Caco-2 (cell line): ENCODE data around the gene REPS2. TPM values are rescaled to one million over a fixed set of nuclear protein-coding genes. Genes with fewer than 3 reads are reported as not detected.

Source experiments
- Bru-seq: library from RNA; stranded (reverse); fragments of 400-500 nt; gene quantifications from one replicate; lab custom pipeline; 2021; lab: Mats Ljungman, UMichigan
- BruChase-seq, 2 experiments: library from RNA; stranded (reverse); fragments of 400-500 nt; gene quantifications; one replicate each; lab custom pipeline; 2021; lab: Mats Ljungman, UMichigan
- BruUV-seq: library from RNA; stranded (reverse); fragments of 400-500 nt; replicated peaks from 2 replicates; lab custom pipeline; 2021; lab: Mats Ljungman, UMichigan
- CTCF ChIA-PET: fragments of 300-600 bp; sonication (Branson Sonifier 250); formaldehyde crosslinking; loops from one replicate; lab custom pipeline; 2022; ENCODE audit warnings: antibody characterized with exemption; lab: Charles Lee
- POLR2A ChIA-PET: fragments of 300-600 bp; sonication (Branson Sonifier 250); formaldehyde crosslinking; loops from one replicate; lab custom pipeline; 2022; ENCODE audit warnings: antibody characterized with exemption; lab: Charles Lee
- DNase-seq, 2 experiments: peaks; one replicate each; pipeline versions ENCODE4 v3.0.0 to v3.0.0-alpha.2; 2020 to 2022
- H3K27me3 ChIP-seq: replicated peaks from 2 replicates; pipeline ENCODE4 v1.6.0; 2011; ENCODE audit warnings: low read length; ENCODE audit not compliant: control insufficient read depth, insufficient read depth
- H3K36me3 ChIP-seq: 2 replicates; pipeline ENCODE4 v1.5.1; 2011; ENCODE audit warnings: low read length; ENCODE audit not compliant: control insufficient read depth, insufficient read depth
- H3K4me1 ChIP-seq: fragments of 250-450 bp; sonication (Bioruptor Pico); 2 replicates; pipeline ENCODE4 v1.5.1; 2020; ENCODE audit warnings: mild to moderate bottlenecking
- H3K4me3 ChIP-seq: 2 replicates; pipeline ENCODE4 v1.5.1; 2011; ENCODE audit warnings: low read depth, mild to moderate bottlenecking, control low read depth, low read length
- H3K9me3 ChIP-seq: fragments of 250-450 bp; sonication (Bioruptor Pico); 2 replicates; pipeline ENCODE4 v1.5.1; 2020; ENCODE audit warnings: mild to moderate bottlenecking, moderate library complexity
- H3K27ac Mint-ChIP-seq: one replicate; pipeline ENCODE4 v1.8.0; 2022; ENCODE audit warnings: mixed read lengths; ENCODE audit not compliant: unreplicated experiment
- H3K27me3 Mint-ChIP-seq: one replicate; pipeline ENCODE4 v1.8.0; 2022; ENCODE audit warnings: mixed read lengths; ENCODE audit not compliant: insufficient read depth, unreplicated experiment
- H3K36me3 Mint-ChIP-seq: one replicate; pipeline ENCODE4 v1.8.0; 2022; ENCODE audit warnings: mild to moderate bottlenecking, mixed read lengths; ENCODE audit not compliant: insufficient read depth, unreplicated experiment
- H3K4me1 Mint-ChIP-seq: one replicate; pipeline ENCODE4 v1.8.0; 2022; ENCODE audit warnings: low read depth, mixed read lengths; ENCODE audit not compliant: unreplicated experiment
- H3K4me3 Mint-ChIP-seq: one replicate; pipeline ENCODE4 v1.8.0; 2022; ENCODE audit warnings: mild to moderate bottlenecking, moderate library complexity, mixed read lengths; ENCODE audit not compliant: unreplicated experiment
- H3K9me3 Mint-ChIP-seq: one replicate; pipeline ENCODE4 v1.8.0; 2022; ENCODE audit warnings: mixed read lengths; ENCODE audit not compliant: unreplicated experiment
- CTCF ChIP-seq, 2 experiments: fragments of 200-600 bp in 1 of 2; IDR thresholded peaks; 1 replicate in 1 of 2; 2 replicates in 1 of 2; pipeline versions ENCODE4 v1.5.1 to v1.8.0; 2011 to 2022; ENCODE audit warnings: antibody characterized with exemption in 1 of 2, control low read depth in 1 of 2, inconsistent platforms in 1 of 2, low read depth in 1 of 2, low read length in 1 of 2, mild to moderate bottlenecking in 1 of 2, moderate library complexity in 1 of 2; ENCODE audit not compliant: insufficient read depth in 1 of 2, severe bottlenecking in 1 of 2, unreplicated experiment in 1 of 2
- intact Hi-C: fragments of 100-400 bp; cut with micrococcal nuclease; formaldehyde crosslinking; loops from one replicate; pipeline ENCODE4 v1.10.0; 2022; ENCODE audit not compliant: unreplicated experiment
- long read RNA-seq: library from polyadenylated mRNA; stranded (forward); transcript quantifications from one replicate; pipeline ENCODE4 v2.0.0, GENCODE V29; 2022
- total RNA-seq: library from RNA; stranded (reverse); gene quantifications from 2 replicates; pipeline ENCODE4 v1.2.3, GENCODE V29; 2022

The REPS2 gene
- total RNA-seq (0.30 and 0.86 TPM in 2 replicates), Bru-seq, nascent RNA (percentile 20 among the genes with signal in this experiment), BruChase-seq, experiment 1, labeled RNA remaining after a 2-hour chase (percentile 15 among the genes with signal in this experiment), BruChase-seq, experiment 2, labeled RNA remaining after a 6-hour chase (percentile 15 among the genes with signal in this experiment)
- long read RNA-seq, full-length matches to known transcripts = 1 of 1 reads
- long read RNA-seq, partial matches to known transcripts = 0 of 1 reads
- long read RNA-seq, other reads (novel, unspliced or antisense) = 0 of 1 reads

GRCh38 chrX:16946361-16946964, at the start of gene REPS2:
Gene REPS2 (plus strand): TSS chrX:16946658. CDS start chrX:16946862, 204 bp downstream.
- CTCF ChIA-PET = interaction anchor here (0.6 kb wide), 3 partner anchors 33 to 75 kb away, joined by 3 to 5 read pairs (median 4); no protein-coding TSS in a partner anchor

GRCh38 chrX:16897445-16897844, 49.0 kb upstream of the REPS2 start:
- no peak overlapping the region for H3K4me3 ChIP-seq
- no peaks in the 10 kb centered on the region for H3K9me3 Mint-ChIP-seq
- BruUV-seq = no TSS peak
- no peak for TF ChIP-seq CTCF (IDR thresholded peaks at IDR 0.05; ENCODE audit: insufficient read depth in 1 of 2, low read depth in 1 of 2, low read length in 1 of 2, severe bottlenecking in 1 of 2, unreplicated experiment in 1 of 2)
- H3K4me1 ChIP-seq = no peaks in the 10 kb centered on the region
- ChIA-PET CTCF (interaction anchor here (0.9 kb wide), 1 partner anchor 149 kb away, joined by 3 read pairs; no protein-coding TSS in a partner anchor), POLR2A (no interaction called here)
- H3K36me3 ChIP-seq = no peaks in the 10 kb centered on the region
- intact Hi-C loops = no loop called here
- H3K9me3 ChIP-seq = no peaks in the 10 kb centered on the region
- no peak for DNase-seq
- H3K27ac Mint-ChIP-seq = no peak overlapping the region
- no peaks in the 10 kb centered on the region for H3K4me1 Mint-ChIP-seq
- H3K4me3 Mint-ChIP-seq = no peak overlapping the region
- peaks cover 6% of the 10 kb centered on the region for H3K27me3 Mint-ChIP-seq
- H3K36me3 Mint-ChIP-seq = no peaks in the 10 kb centered on the region
- H3K27me3 ChIP-seq = no peaks in the 10 kb centered on the region

More at GRCh38 chrX:16946361-16946964, at the start of gene REPS2:
- H3K4me1 ChIP-seq = no peaks in the 10 kb centered on the region
- no peaks in the 10 kb centered on the region for H3K36me3 ChIP-seq
- DNase-seq = peak; percentile 78 to 83
- Mint-ChIP-seq H3K36me3 (no peaks in the 10 kb centered on the region), H3K4me3 (peak within 1 kb of the TSS; percentile 74), H3K27ac (no peak within 1 kb of the TSS), H3K4me1 (no peaks in the 10 kb centered on the region), H3K27me3 (peaks cover 8% of the 10 kb centered on the region), H3K9me3 (no peaks in the 10 kb centered on the region)
- H3K27me3 ChIP-seq = no peaks in the 10 kb centered on the region
- no peaks in the 10 kb centered on the region for H3K9me3 ChIP-seq
- BruUV-seq = no TSS peak
- TF ChIP-seq CTCF (IDR thresholded peaks at IDR 0.05; ENCODE audit: insufficient read depth in 1 of 2, low read depth in 1 of 2, low read length in 1 of 2, severe bottlenecking in 1 of 2, unreplicated experiment in 1 of 2) = no peak
- H3K4me3 ChIP-seq = peak within 1 kb of the TSS; percentile 55
- intact Hi-C loops = no loop called here
- POLR2A ChIA-PET = no interaction called here

GRCh38 chrX:16903274-16904022, 43.0 kb upstream of the REPS2 start:
- no peak for DNase-seq
- H3K4me1 ChIP-seq = no peaks in the 10 kb centered on the region
- no peak overlapping the region for H3K4me3 Mint-ChIP-seq
- no peaks in the 10 kb centered on the region for H3K36me3 Mint-ChIP-seq
- H3K27ac Mint-ChIP-seq = no peak overlapping the region
- H3K9me3 ChIP-seq = no peaks in the 10 kb centered on the region
- TF ChIP-seq CTCF (IDR thresholded peaks at IDR 0.05; ENCODE audit: insufficient read depth in 1 of 2, low read depth in 1 of 2, low read length in 1 of 2, severe bottlenecking in 1 of 2, unreplicated experiment in 1 of 2) = no peak
- H3K4me3 ChIP-seq = no peak overlapping the region
- intact Hi-C loops = no loop called here
- H3K4me1 Mint-ChIP-seq = no peaks in the 10 kb centered on the region
- BruUV-seq = no TSS peak
- H3K36me3 ChIP-seq = no peaks in the 10 kb centered on the region
- H3K9me3 Mint-ChIP-seq = no peaks in the 10 kb centered on the region
- H3K27me3 Mint-ChIP-seq = peaks cover 2% of the 10 kb centered on the region
- no peaks in the 10 kb centered on the region for H3K27me3 ChIP-seq
- ChIA-PET CTCF (no interaction called here), POLR2A (interaction anchor here (0.7 kb wide), 1 partner anchor 70 kb away, joined by 5 read pairs; no protein-coding TSS in a partner anchor)
